Measurements from ENCODE around the gene TRIM33.

Gene TRIM33

DNA sequence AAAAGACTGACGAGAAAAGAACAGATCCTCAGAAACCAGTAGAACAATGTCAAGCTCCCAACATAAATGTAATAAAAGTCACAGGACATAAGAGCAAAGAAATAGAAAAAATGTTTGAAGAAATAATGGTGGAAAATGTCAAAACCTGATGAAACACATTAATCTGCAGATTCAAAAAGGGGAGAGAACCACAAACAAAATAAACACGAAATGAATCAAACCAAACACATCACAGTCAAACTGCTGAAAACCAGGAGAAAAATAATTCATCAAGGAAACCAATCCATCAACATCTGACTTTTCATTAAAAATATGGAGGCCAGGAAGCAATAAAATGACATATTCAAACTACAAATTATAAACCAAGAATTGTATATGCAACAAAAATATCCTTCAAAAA lies 31.9 kb downstream of the TRIM33 start:
- H3K4me3 ChIP-seq (ENCODE audit: low read depth, low read length) = no peak overlapping the region
- in situ Hi-C loops (cut with HindIII; ENCODE audit: low sequenced_read_pairs) = no loop called here
- DNase-seq (ENCODE audit: low read depth) = no peak
- TF ChIP-seq, protein P1, sequence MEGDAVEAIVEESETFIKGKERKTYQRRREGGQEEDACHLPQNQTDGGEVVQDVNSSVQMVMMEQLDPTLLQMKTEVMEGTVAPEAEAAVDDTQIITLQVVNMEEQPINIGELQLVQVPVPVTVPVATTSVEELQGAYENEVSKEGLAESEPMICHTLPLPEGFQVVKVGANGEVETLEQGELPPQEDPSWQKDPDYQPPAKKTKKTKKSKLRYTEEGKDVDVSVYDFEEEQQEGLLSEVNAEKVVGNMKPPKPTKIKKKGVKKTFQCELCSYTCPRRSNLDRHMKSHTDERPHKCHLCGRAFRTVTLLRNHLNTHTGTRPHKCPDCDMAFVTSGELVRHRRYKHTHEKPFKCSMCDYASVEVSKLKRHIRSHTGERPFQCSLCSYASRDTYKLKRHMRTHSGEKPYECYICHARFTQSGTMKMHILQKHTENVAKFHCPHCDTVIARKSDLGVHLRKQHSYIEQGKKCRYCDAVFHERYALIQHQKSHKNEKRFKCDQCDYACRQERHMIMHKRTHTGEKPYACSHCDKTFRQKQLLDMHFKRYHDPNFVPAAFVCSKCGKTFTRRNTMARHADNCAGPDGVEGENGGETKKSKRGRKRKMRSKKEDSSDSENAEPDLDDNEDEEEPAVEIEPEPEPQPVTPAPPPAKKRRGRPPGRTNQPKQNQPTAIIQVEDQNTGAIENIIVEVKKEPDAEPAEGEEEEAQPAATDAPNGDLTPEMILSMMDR (IDR thresholded peaks at IDR 0.05; ENCODE audit: low read depth, low read length, missing control alignments) = no peak

DNA sequence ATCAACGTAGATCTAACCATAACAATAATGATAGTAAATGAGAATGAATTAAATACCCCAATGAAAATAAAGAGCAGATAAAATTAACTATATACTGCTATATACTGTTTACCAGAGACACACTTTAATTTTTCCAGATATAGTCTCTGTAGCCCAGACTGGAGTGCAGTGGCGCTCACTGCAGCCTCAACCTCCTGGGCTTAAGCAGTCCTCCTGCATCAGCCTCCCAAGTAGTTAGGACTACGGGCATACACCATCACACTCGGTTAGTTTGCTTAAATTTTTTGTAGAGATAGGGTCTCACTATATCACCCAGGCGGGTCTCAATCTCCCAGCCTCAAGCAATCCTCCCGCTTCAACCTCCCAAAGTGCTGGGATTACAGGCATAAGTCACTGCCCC lies 37.2 kb downstream of the TRIM33 start:
- in situ Hi-C loops (cut with HindIII; ENCODE audit: low sequenced_read_pairs) = no loop called here
- TF ChIP-seq, protein P1 (IDR thresholded peaks at IDR 0.05; ENCODE audit: low read depth, low read length, missing control alignments) = no peak
- DNase-seq (ENCODE audit: low read depth) = no peak
- H3K4me3 ChIP-seq (ENCODE audit: low read depth, low read length) = no peak overlapping the region

- TF ChIP-seq, protein P1 (IDR thresholded peaks at IDR 0.05; ENCODE audit: low read depth, low read length, missing control alignments) = no peak
- in situ Hi-C loops (cut with HindIII; ENCODE audit: low sequenced_read_pairs) = no loop called here
- no peak overlapping the region for H3K4me3 ChIP-seq (ENCODE audit: low read depth, low read length)
- no peak for DNase-seq (ENCODE audit: low read depth)
Measured at GRCh38 chr1:114472408-114472807, 38.6 kb downstream of the TRIM33 start.

- H3K4me3 ChIP-seq (ENCODE audit: low read depth, low read length) = no peak overlapping the region
- DNase-seq (ENCODE audit: low read depth) = no peak
- TF ChIP-seq, protein P1 (IDR thresholded peaks at IDR 0.05; ENCODE audit: low read depth, low read length, missing control alignments) = no peak
- in situ Hi-C loops (cut with HindIII; ENCODE audit: low sequenced_read_pairs) = no loop called here
Measured at GRCh38 chr1:114470681-114471080, 40.3 kb downstream of the TRIM33 start.

GRCh38 chr1:114468710-114469468 lies 42.1 kb downstream of the TRIM33 start:
- no peak for DNase-seq (ENCODE audit: low read depth)
- TF ChIP-seq, protein P1 (IDR thresholded peaks at IDR 0.05; ENCODE audit: low read depth, low read length, missing control alignments) = no peak
- H3K4me3 ChIP-seq (ENCODE audit: low read depth, low read length) = no peak overlapping the region
- in situ Hi-C loops (cut with HindIII; ENCODE audit: low sequenced_read_pairs) = no loop called here

DNA sequence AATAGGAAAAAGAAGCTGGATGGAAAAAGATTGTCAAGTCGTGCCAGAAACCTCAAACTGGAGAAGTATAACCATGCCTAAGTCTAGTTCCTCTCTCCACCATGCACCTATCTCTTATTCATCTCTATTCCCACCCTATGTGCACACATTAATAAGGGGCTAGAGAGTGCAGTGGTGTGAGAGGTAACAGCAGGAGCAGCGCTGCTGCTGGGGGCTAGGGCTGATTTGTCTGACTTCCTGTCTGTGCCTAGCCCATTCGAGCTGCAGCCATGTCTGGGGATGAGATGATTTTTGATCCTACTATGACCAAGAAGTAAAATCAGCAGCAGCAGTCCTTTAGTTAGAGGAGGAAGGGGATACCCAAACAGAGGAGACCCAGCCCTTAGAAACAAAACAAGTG lies 43.0 kb downstream of the TRIM33 start:
- TF ChIP-seq, protein P1 (IDR thresholded peaks at IDR 0.05; ENCODE audit: low read depth, low read length, missing control alignments) = no peak

More for the DNA sequence above, 43.0 kb downstream of the TRIM33 start:
- no peak for DNase-seq (ENCODE audit: low read depth)
- H3K4me3 ChIP-seq (ENCODE audit: low read depth, low read length) = no peak overlapping the region
- in situ Hi-C loops (cut with HindIII; ENCODE audit: low sequenced_read_pairs) = no loop called here
